CD4-positive, alpha-beta T cell (primary cell): ENCODE measurements around the gene VPS41. TPM values are rescaled to one million over a fixed set of nuclear protein-coding genes. Genes with fewer than 3 reads are reported as not detected.

ENCODE experiments used
- ATAC-seq: fragments of 200-7000 bp; cut with Tn5 transposase; one replicate; pipeline ENCODE4 v1.10.0; 2022; ENCODE audit warnings: mild to moderate bottlenecking; ENCODE audit not compliant: poor library complexity
- CTCF ChIA-PET: fragments of 350-600 bp; sonication (Branson Sonifier 250); formaldehyde crosslinking; loops from one replicate; lab custom pipeline; 2021; ENCODE audit warnings: antibody characterized with exemption, inconsistent platforms; lab: Charles Lee
- POLR2A ChIA-PET: fragments of 350-600 bp; sonication (Branson Sonifier 250); formaldehyde crosslinking; loops from one replicate; lab custom pipeline; 2021; ENCODE audit warnings: antibody characterized with exemption, inconsistent platforms; lab: Charles Lee
- DNase-seq, 14 experiments: peaks; one replicate each; pipeline ENCODE4 v3.0.0-alpha.2; 2013 to 2020; ENCODE audit warnings: mixed read lengths in 2 of 14
- H3K27ac ChIP-seq, 2 donors: one replicate each; pipeline versions ENCODE4 v1.5.1 to v1.7.0; 2013; ENCODE audit warnings: low read length in 2 of 2, low read depth in 1 of 2, mild to moderate bottlenecking in 1 of 2
- H3K27me3 ChIP-seq, 2 experiments: 1 replicate in 1 of 2; 2 replicates in 1 of 2; pipeline versions ENCODE4 v1.6.1 to v1.7.0; 2013; ENCODE audit warnings: low read length in 2 of 2, control low read depth in 1 of 2, mild to moderate bottlenecking in 1 of 2, moderate library complexity in 1 of 2; ENCODE audit not compliant: insufficient read depth in 2 of 2, control insufficient read depth in 1 of 2
- H3K36me3 ChIP-seq: one replicate; pipeline ENCODE4 v1.6.1; 2013; ENCODE audit warnings: low read length, control low read depth; ENCODE audit not compliant: insufficient read depth
- H3K4me1 ChIP-seq: one replicate; pipeline ENCODE4 v1.6.1; 2013; ENCODE audit warnings: low read length, control low read depth; ENCODE audit not compliant: insufficient read depth
- H3K4me3 ChIP-seq: one replicate; pipeline ENCODE4 v1.5.1; 2013; ENCODE audit warnings: mild to moderate bottlenecking, low read length, moderate library complexity
- H3K9me3 ChIP-seq, 2 experiments: 1 replicate in 1 of 2; 2 replicates in 1 of 2; pipeline versions ENCODE4 v1.6.1 to v1.7.0; 2013; ENCODE audit warnings: low read length in 2 of 2, mild to moderate bottlenecking in 2 of 2, control low read depth in 1 of 2, moderate library complexity in 1 of 2; ENCODE audit not compliant: control insufficient read depth in 1 of 2, insufficient read depth in 1 of 2
- H3K27ac Mint-ChIP-seq: one replicate; pipeline ENCODE4 v1.8.0; 2020; ENCODE audit warnings: mixed read lengths
- H3K27me3 Mint-ChIP-seq: one replicate; pipeline ENCODE4 v1.8.0; 2021; ENCODE audit warnings: mixed read lengths
- H3K36me3 Mint-ChIP-seq: one replicate; pipeline ENCODE4 v1.8.0; 2021; ENCODE audit warnings: low read depth, mixed read lengths
- H3K4me1 Mint-ChIP-seq: one replicate; pipeline ENCODE4 v1.8.0; 2021; ENCODE audit warnings: low read depth, mixed read lengths
- H3K4me3 Mint-ChIP-seq: one replicate; pipeline ENCODE4 v1.8.0; 2020; ENCODE audit warnings: mild to moderate bottlenecking, mixed read lengths
- H3K9me3 Mint-ChIP-seq: one replicate; pipeline ENCODE4 v1.8.0; 2020; ENCODE audit warnings: mixed read lengths
- intact Hi-C, 2 experiments: fragments of 100-400 bp; cut with DNase I in 1 of 2; cut with micrococcal nuclease in 1 of 2; formaldehyde crosslinking; loops; one replicate each; pipeline versions ENCODE4 v1.15.1 to v1.9.0; 2023 to 2025; cut with DNase I, micrococcal nuclease
- total RNA-seq, 174 experiments: library from RNA in 2 of 174; stranded (reverse) in 2 of 174; gene quantifications; one replicate each; pipeline ENCODE4 v1.2.3 and lab custom pipeline; 2021 to 2026
- TF ChIP-seq, protein P1 (sequence below): fragments of 200-600 bp; IDR thresholded peaks from one replicate; pipeline ENCODE4 v1.8.0; 2022; ENCODE audit warnings: antibody characterized with exemption, mild to moderate bottlenecking

The VPS41 gene
- total RNA-seq, 2 experiments from 2014 or later = 19.4 to 22.9 TPM

- CTCF ChIA-PET = no interaction called here
- no peaks in the 10 kb centered on the region for H3K36me3 ChIP-seq
- DNase-seq = no peak
- H3K27me3 ChIP-seq = no peaks in the 10 kb centered on the region
- Mint-ChIP-seq H3K27ac (no peak overlapping the region), H3K4me1 (no peaks in the 10 kb centered on the region), H3K4me3 (no peak overlapping the region), H3K9me3 (no peaks in the 10 kb centered on the region), H3K36me3 (no peaks in the 10 kb centered on the region), H3K27me3 (no peaks in the 10 kb centered on the region)
- intact Hi-C loops = no loop called here
- no peak overlapping the region for H3K4me3 ChIP-seq
- TF ChIP-seq, protein P1, sequence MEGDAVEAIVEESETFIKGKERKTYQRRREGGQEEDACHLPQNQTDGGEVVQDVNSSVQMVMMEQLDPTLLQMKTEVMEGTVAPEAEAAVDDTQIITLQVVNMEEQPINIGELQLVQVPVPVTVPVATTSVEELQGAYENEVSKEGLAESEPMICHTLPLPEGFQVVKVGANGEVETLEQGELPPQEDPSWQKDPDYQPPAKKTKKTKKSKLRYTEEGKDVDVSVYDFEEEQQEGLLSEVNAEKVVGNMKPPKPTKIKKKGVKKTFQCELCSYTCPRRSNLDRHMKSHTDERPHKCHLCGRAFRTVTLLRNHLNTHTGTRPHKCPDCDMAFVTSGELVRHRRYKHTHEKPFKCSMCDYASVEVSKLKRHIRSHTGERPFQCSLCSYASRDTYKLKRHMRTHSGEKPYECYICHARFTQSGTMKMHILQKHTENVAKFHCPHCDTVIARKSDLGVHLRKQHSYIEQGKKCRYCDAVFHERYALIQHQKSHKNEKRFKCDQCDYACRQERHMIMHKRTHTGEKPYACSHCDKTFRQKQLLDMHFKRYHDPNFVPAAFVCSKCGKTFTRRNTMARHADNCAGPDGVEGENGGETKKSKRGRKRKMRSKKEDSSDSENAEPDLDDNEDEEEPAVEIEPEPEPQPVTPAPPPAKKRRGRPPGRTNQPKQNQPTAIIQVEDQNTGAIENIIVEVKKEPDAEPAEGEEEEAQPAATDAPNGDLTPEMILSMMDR = no peak
- no peak overlapping the region for H3K27ac ChIP-seq
- ATAC-seq = no peak
- no peaks in the 10 kb centered on the region for H3K4me1 ChIP-seq
- H3K9me3 ChIP-seq = no peaks in the 10 kb centered on the region
- POLR2A ChIA-PET = no interaction called here
These were observed 233.4 kb downstream of the VPS41 start for GRCh38 chr7:38675494-38676106.

- H3K4me1 ChIP-seq = no peaks in the 10 kb centered on the region
- Mint-ChIP-seq H3K27ac (no peak overlapping the region), H3K4me3 (no peak overlapping the region), H3K36me3 (no peaks in the 10 kb centered on the region), H3K4me1 (no peaks in the 10 kb centered on the region), H3K9me3 (no peaks in the 10 kb centered on the region), H3K27me3 (no peaks in the 10 kb centered on the region)
- H3K4me3 ChIP-seq = no peak overlapping the region
- intact Hi-C loops = no loop called here
- no peaks in the 10 kb centered on the region for H3K36me3 ChIP-seq
- no peaks in the 10 kb centered on the region for H3K9me3 ChIP-seq
- no peak overlapping the region for H3K27ac ChIP-seq
- ChIA-PET POLR2A (no interaction called here), CTCF (no interaction called here)
- TF ChIP-seq, protein P1 = no peak
- no peaks in the 10 kb centered on the region for H3K27me3 ChIP-seq
- no peak for ATAC-seq
- no peak for DNase-seq
These were observed 234.5 kb downstream of the VPS41 start for GRCh38 chr7:38674513-38674912.

- POLR2A ChIA-PET = no interaction called here
- H3K27ac ChIP-seq = no peak overlapping the region
- intact Hi-C loops = no loop called here
- no peaks in the 10 kb centered on the region for H3K9me3 ChIP-seq
- no peaks in the 10 kb centered on the region for H3K4me1 ChIP-seq
- no peak overlapping the region for H3K4me3 ChIP-seq
- H3K27me3 ChIP-seq = no peaks in the 10 kb centered on the region
- ATAC-seq (no peak), DNase-seq (peak in 2 of 14 experiments; percentile 52 to 63)
- Mint-ChIP-seq H3K27ac (no peak overlapping the region), H3K36me3 (no peaks in the 10 kb centered on the region), H3K9me3 (no peaks in the 10 kb centered on the region), H3K4me1 (no peaks in the 10 kb centered on the region), H3K4me3 (no peak overlapping the region), H3K27me3 (no peaks in the 10 kb centered on the region)
- CTCF ChIA-PET = interaction anchor here (1.9 kb wide), 1 partner anchor 14 kb away, joined by 5 read pairs; no protein-coding TSS in a partner anchor
- H3K36me3 ChIP-seq = no peaks in the 10 kb centered on the region
- TF ChIP-seq, protein P1 = no peak
These were observed 235.2 kb downstream of the VPS41 start for GRCh38 chr7:38673795-38674194.

Other genes starting within 250 kb of the VPS41 start
- gene POU6F2, start 68.7 kb upstream of the VPS41 start, total RNA-seq = not detected